Measurements from ENCODE around the gene CUBN. TPM values are rescaled to one million over a fixed set of nuclear protein-coding genes. Genes with fewer than 3 reads are reported as not detected.
A peak's percentile ranks its signal among the peaks of the same experiment; 100 is the strongest.

The CUBN gene
- total RNA-seq: under 1 TPM; 0.73 to 0.92 TPM
- 0.83 TPM for polyA plus RNA-seq

- no peak within 1 kb of the TSS for H3K4me3 Mint-ChIP-seq
Measured at GRCh38 chr10:17129741-17130140, at the start of gene CUBN. TSS of gene CUBN (minus strand) at chr10:17129811. CDS start at chr10:17129765, 46 bp downstream.

GRCh38 chr10:17179002-17179401, 49.4 kb upstream of the CUBN start:
- peaks cover 6% of the 10 kb centered on the region for H3K4me1 ChIP-seq (ENCODE audit: insufficient read depth, low read length)
- H3K36me3 Mint-ChIP-seq: peaks cover 0 to 2% (median 0%) of the 10 kb centered on the region in 3 donors
- no peaks in the 10 kb centered on the region for H3K27me3 ChIP-seq (ENCODE audit: insufficient read depth, low read length, poor library complexity, severe bottlenecking)
- H3K36me3 ChIP-seq (ENCODE audit: insufficient read depth, low read length): no peaks in the 10 kb centered on the region
- H3K4me3 Mint-ChIP-seq: no peak overlapping the region
- DNase-seq: no peak
- H3K27me3 Mint-ChIP-seq: no peaks in the 10 kb centered on the region
- peak overlapping the region in 2 of 8 donors; percentile 0 to 42 for H3K27ac Mint-ChIP-seq
- no peaks in the 10 kb centered on the region for H3K9me3 ChIP-seq (ENCODE audit: low read length)
- H3K4me3 ChIP-seq (ENCODE audit: low read length): no peak overlapping the region
- CTCF ChIA-PET: interaction anchor here (1.2 to 2.4 kb wide), 2 partner anchors 12 to 28 kb away, joined by 3 to 6 read pairs; no protein-coding TSS in a partner anchor
- H3K9me3 Mint-ChIP-seq: no peaks in the 10 kb centered on the region
- H3K27ac ChIP-seq (ENCODE audit: low read depth, low read length): no peak overlapping the region
- POLR2A ChIA-PET: interaction anchor here (0.6 kb wide), 1 partner anchor 10 kb away, joined by 3 read pairs; no protein-coding TSS in a partner anchor
- peaks cover 8 to 25% (median 18%) of the 10 kb centered on the region in 3 donors for H3K4me1 Mint-ChIP-seq

More at GRCh38 chr10:17129741-17130140, at the start of gene CUBN:
- Histone ChIP-seq H3K9me3 (ENCODE audit: low read length) (no peaks in the 10 kb centered on the region), H3K36me3 (ENCODE audit: insufficient read depth, low read length) (no peaks in the 10 kb centered on the region), H3K27me3 (ENCODE audit: insufficient read depth, low read length, poor library complexity, severe bottlenecking) (no peaks in the 10 kb centered on the region), H3K4me3 (ENCODE audit: low read length) (no peak within 1 kb of the TSS), H3K4me1 (ENCODE audit: insufficient read depth, low read length) (no peaks in the 10 kb centered on the region), H3K27ac (ENCODE audit: low read depth, low read length) (no peak within 1 kb of the TSS)
- no peak within 1 kb of the TSS for H3K27ac Mint-ChIP-seq
- H3K4me1 Mint-ChIP-seq: peaks cover 0 to 6% (median 0%) of the 10 kb centered on the region in 3 donors
- ChIA-PET POLR2A (no interaction called here), CTCF (no interaction called here)
- no peak for DNase-seq
- no peaks in the 10 kb centered on the region for H3K27me3 Mint-ChIP-seq
- no peaks in the 10 kb centered on the region for H3K9me3 Mint-ChIP-seq
- peaks cover 2 to 13% (median 4%) of the 10 kb centered on the region in 3 donors for H3K36me3 Mint-ChIP-seq

- H3K9me3 Mint-ChIP-seq: no peaks in the 10 kb centered on the region
- Histone ChIP-seq H3K9me3 (ENCODE audit: low read length) (no peaks in the 10 kb centered on the region), H3K4me1 (ENCODE audit: insufficient read depth, low read length) (peaks cover 6% of the 10 kb centered on the region), H3K27me3 (ENCODE audit: insufficient read depth, low read length, poor library complexity, severe bottlenecking) (no peaks in the 10 kb centered on the region), H3K27ac (ENCODE audit: low read depth, low read length) (no peak overlapping the region), H3K36me3 (ENCODE audit: insufficient read depth, low read length) (no peaks in the 10 kb centered on the region), H3K4me3 (ENCODE audit: low read length) (no peak overlapping the region)
- no peak overlapping the region for H3K4me3 Mint-ChIP-seq
- H3K36me3 Mint-ChIP-seq: peaks cover 0 to 5% (median 4%) of the 10 kb centered on the region in 3 donors
- H3K27ac Mint-ChIP-seq: no peak overlapping the region
- H3K4me1 Mint-ChIP-seq: peaks cover 7 to 24% (median 18%) of the 10 kb centered on the region in 3 donors
- POLR2A ChIA-PET: no interaction called here
- CTCF ChIA-PET: interaction anchor here (2.4 kb wide), 1 partner anchor 29 kb away, joined by 6 read pairs; no protein-coding TSS in a partner anchor
- no peaks in the 10 kb centered on the region for H3K27me3 Mint-ChIP-seq
- DNase-seq: no peak
Measured at GRCh38 chr10:17178006-17178405, 48.4 kb upstream of the CUBN start.

- no peak overlapping the region for H3K4me3 ChIP-seq (ENCODE audit: low read length)
- H3K27ac ChIP-seq (ENCODE audit: low read depth, low read length): no peak overlapping the region
- Mint-ChIP-seq H3K36me3 (peaks cover under 1 to 7% (median 4%) of the 10 kb centered on the region in 3 donors), H3K27ac (peak overlapping the region in 1 of 8 donors; percentile 63), H3K4me3 (no peak overlapping the region), H3K9me3 (no peaks in the 10 kb centered on the region), H3K27me3 (no peaks in the 10 kb centered on the region), H3K4me1 (peaks cover 7 to 19% (median 18%) of the 10 kb centered on the region in 3 donors)
- CTCF ChIA-PET: interaction anchor here (1.6 kb wide), 1 partner anchor 286 kb away, joined by 3 read pairs; no protein-coding TSS in a partner anchor
- no peaks in the 10 kb centered on the region for H3K9me3 ChIP-seq (ENCODE audit: low read length)
- no peak for DNase-seq
- H3K36me3 ChIP-seq (ENCODE audit: insufficient read depth, low read length): no peaks in the 10 kb centered on the region
- H3K4me1 ChIP-seq (ENCODE audit: insufficient read depth, low read length): peaks cover 6% of the 10 kb centered on the region
- H3K27me3 ChIP-seq (ENCODE audit: insufficient read depth, low read length, poor library complexity, severe bottlenecking): no peaks in the 10 kb centered on the region
- POLR2A ChIA-PET: no interaction called here
Measured at GRCh38 chr10:17177014-17177413, 47.4 kb upstream of the CUBN start.

GRCh38 chr10:17176091-17176490, 46.5 kb upstream of the CUBN start:
- ChIA-PET CTCF (interaction anchor here (1.6 kb wide), 1 partner anchor 285 kb away, joined by 3 read pairs; no protein-coding TSS in a partner anchor), POLR2A (no interaction called here)
- no peak for DNase-seq
- H3K27me3 Mint-ChIP-seq: no peaks in the 10 kb centered on the region
- no peaks in the 10 kb centered on the region for H3K36me3 ChIP-seq (ENCODE audit: insufficient read depth, low read length)
- H3K27ac ChIP-seq (ENCODE audit: low read depth, low read length): no peak overlapping the region
- H3K4me3 Mint-ChIP-seq: peak overlapping the region in 1 of 7 donors; percentile 42
- H3K4me1 ChIP-seq (ENCODE audit: insufficient read depth, low read length): peaks cover 6% of the 10 kb centered on the region
- no peaks in the 10 kb centered on the region for H3K9me3 Mint-ChIP-seq
- no peak overlapping the region for H3K4me3 ChIP-seq (ENCODE audit: low read length)
- peaks cover 4 to 12% (median 4%) of the 10 kb centered on the region in 3 donors for H3K36me3 Mint-ChIP-seq
- peak overlapping the region in 2 of 8 donors; percentile 71 to 86 for H3K27ac Mint-ChIP-seq
- peaks cover 8 to 18% (median 16%) of the 10 kb centered on the region in 3 donors for H3K4me1 Mint-ChIP-seq
- no peaks in the 10 kb centered on the region for H3K27me3 ChIP-seq (ENCODE audit: insufficient read depth, low read length, poor library complexity, severe bottlenecking)
- no peaks in the 10 kb centered on the region for H3K9me3 ChIP-seq (ENCODE audit: low read length)

GRCh38 chr10:17175551-17175950, 45.9 kb upstream of the CUBN start:
- peak in 1 of 5 donors; percentile 7 for DNase-seq
- no peaks in the 10 kb centered on the region for H3K9me3 Mint-ChIP-seq
- H3K27me3 Mint-ChIP-seq: no peaks in the 10 kb centered on the region
- Histone ChIP-seq H3K9me3 (ENCODE audit: low read length) (no peaks in the 10 kb centered on the region), H3K4me1 (ENCODE audit: insufficient read depth, low read length) (peaks cover 6% of the 10 kb centered on the region), H3K4me3 (ENCODE audit: low read length) (no peak overlapping the region), H3K27me3 (ENCODE audit: insufficient read depth, low read length, poor library complexity, severe bottlenecking) (no peaks in the 10 kb centered on the region), H3K27ac (ENCODE audit: low read depth, low read length) (no peak overlapping the region), H3K36me3 (ENCODE audit: insufficient read depth, low read length) (no peaks in the 10 kb centered on the region)
- H3K4me3 Mint-ChIP-seq: peak overlapping the region; percentile 3 to 74 (median 42)
- ChIA-PET CTCF (interaction anchor here (1.6 kb wide), 1 partner anchor 284 kb away, joined by 3 read pairs; no protein-coding TSS in a partner anchor), POLR2A (interaction anchor here (0.6 kb wide), 2 partner anchors 55 to 1222 kb away, joined by 4 to 5 read pairs; no protein-coding TSS in a partner anchor)
- peaks cover 8 to 18% (median 16%) of the 10 kb centered on the region in 3 donors for H3K4me1 Mint-ChIP-seq
- peak overlapping the region in 7 of 8 donors; percentile 42 to 86 (median 71) for H3K27ac Mint-ChIP-seq
- H3K36me3 Mint-ChIP-seq: peaks cover 4 to 12% (median 4%) of the 10 kb centered on the region in 3 donors

GRCh38 chr10:17174626-17175025, 45.0 kb upstream of the CUBN start:
- H3K4me3 Mint-ChIP-seq: no peak overlapping the region
- no peak for DNase-seq
- no peaks in the 10 kb centered on the region for H3K27me3 Mint-ChIP-seq
- peaks cover 8 to 18% (median 16%) of the 10 kb centered on the region in 3 donors for H3K4me1 Mint-ChIP-seq
- Histone ChIP-seq H3K27ac (ENCODE audit: low read depth, low read length) (no peak overlapping the region), H3K27me3 (ENCODE audit: insufficient read depth, low read length, poor library complexity, severe bottlenecking) (no peaks in the 10 kb centered on the region), H3K4me3 (ENCODE audit: low read length) (no peak overlapping the region), H3K36me3 (ENCODE audit: insufficient read depth, low read length) (no peaks in the 10 kb centered on the region), H3K4me1 (ENCODE audit: insufficient read depth, low read length) (peaks cover 6% of the 10 kb centered on the region), H3K9me3 (ENCODE audit: low read length) (no peaks in the 10 kb centered on the region)
- CTCF ChIA-PET: no interaction called here
- POLR2A ChIA-PET: interaction anchor here (1.1 kb wide), 1 partner anchor 55 kb away, joined by 3 read pairs; no protein-coding TSS in a partner anchor
- H3K27ac Mint-ChIP-seq: peak overlapping the region in 1 of 8 donors; percentile 17
- H3K9me3 Mint-ChIP-seq: no peaks in the 10 kb centered on the region
- H3K36me3 Mint-ChIP-seq: peaks cover 4 to 14% (median 4%) of the 10 kb centered on the region in 3 donors

GRCh38 chr10:17171141-17171641, 41.6 kb upstream of the CUBN start:
- peaks cover 4 to 19% (median 7%) of the 10 kb centered on the region in 3 donors for H3K36me3 Mint-ChIP-seq
- ChIA-PET POLR2A (no interaction called here), CTCF (no interaction called here)
- peaks cover 6% of the 10 kb centered on the region for H3K4me1 ChIP-seq (ENCODE audit: insufficient read depth, low read length)
- no peak overlapping the region for H3K4me3 Mint-ChIP-seq
- H3K9me3 ChIP-seq (ENCODE audit: low read length): no peaks in the 10 kb centered on the region
- H3K36me3 ChIP-seq (ENCODE audit: insufficient read depth, low read length): no peaks in the 10 kb centered on the region
- no peak overlapping the region for H3K4me3 ChIP-seq (ENCODE audit: low read length)
- H3K27me3 ChIP-seq (ENCODE audit: insufficient read depth, low read length, poor library complexity, severe bottlenecking): no peaks in the 10 kb centered on the region
- no peaks in the 10 kb centered on the region for H3K27me3 Mint-ChIP-seq
- H3K27ac Mint-ChIP-seq: peak overlapping the region in 2 of 8 donors; percentile 14 to 41
- no peak for DNase-seq
- peaks cover 8 to 13% (median 12%) of the 10 kb centered on the region in 3 donors for H3K4me1 Mint-ChIP-seq
- no peak overlapping the region for H3K27ac ChIP-seq (ENCODE audit: low read depth, low read length)
- no peaks in the 10 kb centered on the region for H3K9me3 Mint-ChIP-seq
